ENCODE measurements around the gene LHCGR.

GRCh38 chr2:48754874-48755273, 650 bp downstream of the LHCGR start:
- no peak for TF ChIP-seq CTCF (IDR thresholded peaks at IDR 0.05)
- TF ChIP-seq POLR2A (IDR thresholded peaks at IDR 0.05): no peak
- no peak for TF ChIP-seq EP300 (IDR thresholded peaks at IDR 0.05)
- no peak for TF ChIP-seq POLR2AphosphoS5 (IDR thresholded peaks at IDR 0.05)
